NOMO-1 treated with dmso at 0.1 percent for 144 hours (cell line): ENCODE results near the gene BMP5.

Experiments used
- DNase-seq: peaks from one replicate; lab custom pipeline; 2025; ENCODE audit not compliant: unreplicated experiment; lab: John Stamatoyannopoulos, UW

BMP5 gene

GRCh38 chr6:55818482-55818881, 56.9 kb downstream of the BMP5 start:
- DNase-seq, result no peak

- no peak for DNase-seq
Observed at GRCh38 chr6:55812509-55812908, 62.9 kb downstream of the BMP5 start.

GRCh38 chr6:55811074-55811473, 64.3 kb downstream of the BMP5 start:
- no peak for DNase-seq

- no peak for DNase-seq
Observed at GRCh38 chr6:55802259-55802658, 73.1 kb downstream of the BMP5 start.

GRCh38 chr6:55798571-55798970, 76.8 kb downstream of the BMP5 start:
- no peak for DNase-seq

- DNase-seq, result no peak
Observed at GRCh38 chr6:55794136-55794812, 81.1 kb downstream of the BMP5 start.

GRCh38 chr6:55785273-55785672, 90.1 kb downstream of the BMP5 start:
- DNase-seq, result no peak

GRCh38 chr6:55782275-55782674, 93.1 kb downstream of the BMP5 start:
- DNase-seq, result no peak

- no peak for DNase-seq
Observed at GRCh38 chr6:55778705-55779104, 96.7 kb downstream of the BMP5 start.

GRCh38 chr6:55777469-55777868, 97.9 kb downstream of the BMP5 start:
- DNase-seq, result no peak

GRCh38 chr6:55776113-55776512, 99.3 kb downstream of the BMP5 start:
- DNase-seq, result no peak

- no peak for DNase-seq
Observed at GRCh38 chr6:55775029-55775318, 100.4 kb downstream of the BMP5 start.

- DNase-seq, result no peak
Observed at GRCh38 chr6:55774286-55775028, 100.9 kb downstream of the BMP5 start.

GRCh38 chr6:55773620-55774216, 101.7 kb downstream of the BMP5 start:
- no peak for DNase-seq

GRCh38 chr6:55772730-55773129, 102.7 kb downstream of the BMP5 start:
- DNase-seq, result no peak

GRCh38 chr6:55759536-55759935, 115.9 kb downstream of the BMP5 start:
- DNase-seq, result no peak

GRCh38 chr6:55758156-55758937, 117.0 kb downstream of the BMP5 start:
- DNase-seq, result no peak

GRCh38 chr6:55756531-55757031, 118.8 kb downstream of the BMP5 start:
- no peak for DNase-seq

- no peak for DNase-seq
Observed at GRCh38 chr6:55748880-55749279, 126.5 kb downstream of the BMP5 start.

GRCh38 chr6:55746473-55746872, 128.9 kb downstream of the BMP5 start:
- no peak for DNase-seq

GRCh38 chr6:55734256-55734655, 141.1 kb downstream of the BMP5 start:
- DNase-seq, result no peak

GRCh38 chr6:55729665-55730064, 145.7 kb downstream of the BMP5 start:
- no peak for DNase-seq
